ENCODE measurements around the gene NCAM1. TPM values are rescaled to one million over a fixed set of nuclear protein-coding genes. Genes with fewer than 3 reads are reported as not detected.

NCAM1 gene
- total RNA-seq, 2 experiments from 2014 or later = 0.34 TPM; not detected in 1

DNA sequence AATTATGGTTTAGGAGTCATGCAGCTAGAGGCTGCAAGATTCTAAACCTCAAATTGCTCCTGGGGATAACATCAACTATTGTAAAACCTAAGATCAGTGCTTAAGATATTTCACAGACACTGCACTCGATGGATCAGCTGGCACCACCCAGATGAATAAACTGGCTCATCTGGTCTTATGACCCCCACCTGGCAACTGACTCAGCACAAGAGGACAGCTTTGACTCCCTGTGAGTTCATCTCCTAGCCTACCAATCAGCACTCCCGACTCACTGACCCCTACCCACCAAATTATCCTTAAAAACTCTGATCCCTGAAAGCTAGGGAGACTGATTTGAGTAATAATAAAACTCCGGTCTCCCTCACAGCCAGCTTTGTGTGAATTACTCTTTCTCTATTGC, 352.4 kb downstream of the NCAM1 start:
- peaks cover 10% of the 10 kb centered on the region for H3K36me3 ChIP-seq (ENCODE audit: insufficient read depth, low read length)
- CTCF ChIA-PET = interaction anchor here (1.3 kb wide), 1 partner anchor 1033 kb away, joined by 3 read pairs; no protein-coding TSS in a partner anchor
- Mint-ChIP-seq H3K4me1 (ENCODE audit: low read depth) (peaks cover 46% of the 10 kb centered on the region), H3K9me3 (no peaks in the 10 kb centered on the region), H3K27me3 (no peaks in the 10 kb centered on the region), H3K36me3 (ENCODE audit: low read depth) (peaks cover 37% of the 10 kb centered on the region), H3K4me3 (peak overlapping the region; percentile 93), H3K27ac (peak overlapping the region; percentile 88)
- H3K4me3 ChIP-seq (ENCODE audit: low read length) = peak overlapping the region; percentile 60
- no peaks in the 10 kb centered on the region for H3K9me3 ChIP-seq (ENCODE audit: control insufficient read depth in 1 of 2, insufficient read depth in 1 of 2, low read length in 2 of 2)
- ATAC-seq (ENCODE audit: poor library complexity) (no peak), DNase-seq (no peak)
- peak overlapping the region in 1 of 2 donors; percentile 57 for H3K27ac ChIP-seq (ENCODE audit: low read depth in 1 of 2, low read length in 2 of 2)
- TF ChIP-seq, protein P1, sequence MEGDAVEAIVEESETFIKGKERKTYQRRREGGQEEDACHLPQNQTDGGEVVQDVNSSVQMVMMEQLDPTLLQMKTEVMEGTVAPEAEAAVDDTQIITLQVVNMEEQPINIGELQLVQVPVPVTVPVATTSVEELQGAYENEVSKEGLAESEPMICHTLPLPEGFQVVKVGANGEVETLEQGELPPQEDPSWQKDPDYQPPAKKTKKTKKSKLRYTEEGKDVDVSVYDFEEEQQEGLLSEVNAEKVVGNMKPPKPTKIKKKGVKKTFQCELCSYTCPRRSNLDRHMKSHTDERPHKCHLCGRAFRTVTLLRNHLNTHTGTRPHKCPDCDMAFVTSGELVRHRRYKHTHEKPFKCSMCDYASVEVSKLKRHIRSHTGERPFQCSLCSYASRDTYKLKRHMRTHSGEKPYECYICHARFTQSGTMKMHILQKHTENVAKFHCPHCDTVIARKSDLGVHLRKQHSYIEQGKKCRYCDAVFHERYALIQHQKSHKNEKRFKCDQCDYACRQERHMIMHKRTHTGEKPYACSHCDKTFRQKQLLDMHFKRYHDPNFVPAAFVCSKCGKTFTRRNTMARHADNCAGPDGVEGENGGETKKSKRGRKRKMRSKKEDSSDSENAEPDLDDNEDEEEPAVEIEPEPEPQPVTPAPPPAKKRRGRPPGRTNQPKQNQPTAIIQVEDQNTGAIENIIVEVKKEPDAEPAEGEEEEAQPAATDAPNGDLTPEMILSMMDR (IDR thresholded peaks at IDR 0.05) = no peak
- H3K27me3 ChIP-seq (ENCODE audit: control insufficient read depth in 1 of 2, insufficient read depth in 2 of 2, low read length in 2 of 2) = no peaks in the 10 kb centered on the region
- intact Hi-C loops (cut with DNase I, micrococcal nuclease) = loop anchor here (5.0 to 10.0 kb wide), 7 partner anchors 461 to 1709 kb away; partner anchors contain the start of genes ALG9 (in 1 of the 2), CLDN25 (in 1 of the 2), PPP2R1B (in 1 of the 2) and SDHD (in 1 of the 2)
- POLR2A ChIA-PET = interaction anchor here (0.6 to 1.5 kb wide), 10 partner anchors 10 to 1561 kb away, joined by 3 to 14 read pairs (median 3); partner anchors contain the start of genes PTS and ZW10
- H3K4me1 ChIP-seq (ENCODE audit: insufficient read depth, low read length) = peaks cover 30% of the 10 kb centered on the region

DNA sequence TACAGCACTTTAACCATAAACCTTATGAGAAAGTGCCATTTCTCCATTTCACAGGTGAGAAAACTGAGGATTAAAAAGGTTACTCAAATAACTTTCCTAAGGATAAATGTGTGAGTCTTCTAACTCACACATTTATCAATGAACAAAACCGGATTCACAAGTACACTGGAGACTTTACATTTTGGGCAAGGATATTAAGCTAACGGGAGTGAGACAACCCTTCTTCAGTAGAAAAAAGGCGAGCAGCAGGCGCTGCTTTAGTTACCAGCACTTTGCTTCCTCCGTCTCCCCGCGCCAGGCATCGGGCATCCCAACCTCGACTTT, 352.8 kb downstream of the NCAM1 start:
- TF ChIP-seq, protein P1 (IDR thresholded peaks at IDR 0.05) = no peak
- Histone ChIP-seq H3K9me3 (ENCODE audit: control insufficient read depth in 1 of 2, insufficient read depth in 1 of 2, low read length in 2 of 2) (no peaks in the 10 kb centered on the region), H3K4me1 (ENCODE audit: insufficient read depth, low read length) (peaks cover 30% of the 10 kb centered on the region), H3K4me3 (ENCODE audit: low read length) (peak overlapping the region; percentile 60), H3K27me3 (ENCODE audit: control insufficient read depth in 1 of 2, insufficient read depth in 2 of 2, low read length in 2 of 2) (no peaks in the 10 kb centered on the region), H3K27ac (ENCODE audit: low read depth in 1 of 2, low read length in 2 of 2) (peak overlapping the region; percentile 57 to 63), H3K36me3 (ENCODE audit: insufficient read depth, low read length) (peaks cover 12% of the 10 kb centered on the region)
- DNase-seq (no peak), ATAC-seq (ENCODE audit: poor library complexity) (no peak)
- peak overlapping the region; percentile 93 for H3K4me3 Mint-ChIP-seq
- H3K27ac Mint-ChIP-seq = peak overlapping the region; percentile 88
- H3K9me3 Mint-ChIP-seq = no peaks in the 10 kb centered on the region
- no peaks in the 10 kb centered on the region for H3K27me3 Mint-ChIP-seq
- ChIA-PET CTCF (no interaction called here), POLR2A (interaction anchor here (0.6 to 1.5 kb wide), 10 partner anchors 10 to 1561 kb away, joined by 3 to 14 read pairs (median 3); partner anchors contain the start of genes PTS and ZW10)
- peaks cover 41% of the 10 kb centered on the region for H3K36me3 Mint-ChIP-seq (ENCODE audit: low read depth)
- intact Hi-C loops (cut with DNase I, micrococcal nuclease) = loop anchor here (2.0 to 10.0 kb wide), 9 partner anchors 459 to 1709 kb away; partner anchors contain the start of genes ZW10 (in 2 of the 2), ALG9 (in 1 of the 2), CLDN25 (in 1 of the 2) and PPP2R1B (in 1 of the 2)
- H3K4me1 Mint-ChIP-seq (ENCODE audit: low read depth) = peaks cover 46% of the 10 kb centered on the region

DNA sequence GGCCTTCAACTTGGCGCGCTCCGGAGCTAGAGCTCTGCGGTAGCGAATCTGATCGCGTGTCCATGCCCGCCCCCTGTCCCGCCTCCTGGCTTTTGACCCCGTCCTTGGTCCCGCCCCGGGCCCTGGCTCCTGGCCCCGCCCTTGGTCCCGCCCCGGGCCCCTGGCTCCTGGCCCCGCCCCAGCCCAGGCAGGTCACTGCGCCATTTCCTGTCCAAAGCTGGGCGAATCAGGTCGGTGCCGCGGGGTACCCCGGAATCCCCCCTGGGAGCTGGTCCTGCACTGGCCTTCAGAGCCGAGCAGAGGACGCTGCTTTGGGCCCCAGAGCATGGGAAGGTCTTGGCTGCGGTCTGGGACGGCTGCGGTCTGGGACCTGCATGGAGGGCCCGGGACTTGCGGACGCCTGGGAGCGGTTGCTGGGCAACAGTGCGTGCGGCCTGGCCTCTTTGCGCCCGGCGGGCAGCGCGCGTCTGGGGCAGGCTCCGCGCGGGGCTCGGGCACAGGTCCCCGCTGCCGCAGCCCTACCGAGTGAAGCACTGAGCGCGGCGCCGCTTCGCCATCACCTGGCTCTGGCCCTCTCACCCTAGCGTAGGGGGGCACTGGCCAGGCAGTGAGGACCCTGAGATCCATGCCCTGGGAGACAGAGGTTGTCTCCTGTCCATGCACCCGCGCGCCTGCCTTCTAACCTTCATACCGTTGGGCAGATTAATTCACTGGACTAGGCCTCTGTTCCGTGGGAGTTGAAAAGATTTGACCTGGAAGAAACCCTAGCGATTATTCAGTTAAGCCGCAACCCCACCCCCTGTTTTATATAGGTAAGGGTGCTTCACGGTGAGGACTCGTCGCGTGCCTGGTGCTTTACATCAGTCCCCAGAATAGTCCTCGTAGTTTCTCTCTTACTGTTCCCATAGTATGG, 353.4 kb downstream of the NCAM1 start, which contains the start of gene TTC12:
Gene TTC12, plus strand, starts transcription at position 195 of the 913 bp plus-strand sequence. CDS start 1,675 bp downstream, outside the sequence.
- TF ChIP-seq, protein P1 (IDR thresholded peaks at IDR 0.05) = no peak
- H3K27me3 Mint-ChIP-seq = no peaks in the 10 kb centered on the region
- Histone ChIP-seq H3K27ac (ENCODE audit: low read depth in 1 of 2, low read length in 2 of 2) (peak within 1 kb of the TSS; percentile 63 to 85), H3K4me3 (ENCODE audit: low read length) (peak within 1 kb of the TSS; percentile 60), H3K4me1 (ENCODE audit: insufficient read depth, low read length) (peaks cover 30% of the 10 kb centered on the region), H3K27me3 (ENCODE audit: control insufficient read depth in 1 of 2, insufficient read depth in 2 of 2, low read length in 2 of 2) (no peaks in the 10 kb centered on the region), H3K9me3 (ENCODE audit: control insufficient read depth in 1 of 2, insufficient read depth in 1 of 2, low read length in 2 of 2) (no peaks in the 10 kb centered on the region), H3K36me3 (ENCODE audit: insufficient read depth, low read length) (peaks cover 14% of the 10 kb centered on the region)
- peaks cover 46% of the 10 kb centered on the region for H3K4me1 Mint-ChIP-seq (ENCODE audit: low read depth)
- POLR2A ChIA-PET = interaction anchor here (0.6 to 1.5 kb wide), 10 partner anchors 9 to 1562 kb away, joined by 3 to 14 read pairs (median 3); partner anchors contain the start of genes PTS and ZW10
- ATAC-seq (ENCODE audit: poor library complexity) (peak; percentile 98), DNase-seq (peak; percentile 86 to 95 (median 93))
- CTCF ChIA-PET = no interaction called here
- peak within 1 kb of the TSS; percentile 93 for H3K4me3 Mint-ChIP-seq
- H3K36me3 Mint-ChIP-seq (ENCODE audit: low read depth) = peaks cover 48% of the 10 kb centered on the region
- H3K9me3 Mint-ChIP-seq = no peaks in the 10 kb centered on the region
- peak within 1 kb of the TSS; percentile 88 for H3K27ac Mint-ChIP-seq
- intact Hi-C loops (cut with DNase I, micrococcal nuclease) = loop anchor here (2.0 to 10.0 kb wide), 10 partner anchors 458 to 1710 kb away; partner anchors contain the start of genes ZW10 (in 2 of the 2), ALG9 (in 1 of the 2), CLDN25 (in 1 of the 2) and PPP2R1B (in 1 of the 2)
